Stimulated activated CD8-positive, alpha-beta memory T cell treated with anti-CD3 and anti-CD28 coated beads, Interleukin-2, amount 100 ng/mL, for 48 hours (primary cell): ENCODE data around the gene ASRGL1.

Experiments used
- DNase-seq, 2 donors: peaks; one replicate each; pipeline ENCODE4 v3.0.0-alpha.2; 2020; ENCODE audit warnings: low read depth in 2 of 2

Gene ASRGL1

GRCh38 chr11:62416596-62416995 is 79.3 kb downstream of the ASRGL1 start:
- no peak for DNase-seq

- DNase-seq: no peak
Observed at GRCh38 chr11:62418136-62418535, 80.9 kb downstream of the ASRGL1 start.

GRCh38 chr11:62418733-62419132 is 81.5 kb downstream of the ASRGL1 start, which contains the start of gene SCGB1A1:
Gene SCGB1A1, plus strand, starts transcription at chr11:62419033. Its CDS starts 63 bp downstream, at chr11:62419096.
- DNase-seq: no peak

GRCh38 chr11:62419314-62419929 is 82.2 kb downstream of the ASRGL1 start:
- no peak for DNase-seq

- DNase-seq: no peak
Observed at GRCh38 chr11:62419943-62420342, 82.7 kb downstream of the ASRGL1 start.

GRCh38 chr11:62420882-62421281 is 83.6 kb downstream of the ASRGL1 start:
- no peak for DNase-seq

- no peak for DNase-seq
Observed at GRCh38 chr11:62421996-62422395, 84.7 kb downstream of the ASRGL1 start.

- DNase-seq: no peak
Observed at GRCh38 chr11:62423012-62423411, 85.8 kb downstream of the ASRGL1 start.

GRCh38 chr11:62427630-62428233 is 90.5 kb downstream of the ASRGL1 start:
- no peak for DNase-seq

- DNase-seq: no peak
Observed at GRCh38 chr11:62428871-62429560, 91.8 kb downstream of the ASRGL1 start.

GRCh38 chr11:62430425-62430824 is 93.2 kb downstream of the ASRGL1 start:
- no peak for DNase-seq

- DNase-seq: no peak
Observed at GRCh38 chr11:62431171-62431901, 94.1 kb downstream of the ASRGL1 start.

GRCh38 chr11:62432695-62433094 is 95.4 kb downstream of the ASRGL1 start:
- DNase-seq: no peak

GRCh38 chr11:62433141-62433903 is 96.1 kb downstream of the ASRGL1 start:
- DNase-seq: no peak

GRCh38 chr11:62433904-62434276 is 96.6 kb downstream of the ASRGL1 start:
- DNase-seq: no peak

GRCh38 chr11:62435846-62436660 is 98.8 kb downstream of the ASRGL1 start:
- DNase-seq: no peak

GRCh38 chr11:62437616-62438015 is 100.4 kb downstream of the ASRGL1 start:
- DNase-seq: no peak

GRCh38 chr11:62438641-62439040 is 101.4 kb downstream of the ASRGL1 start:
- no peak for DNase-seq

GRCh38 chr11:62439785-62440602 is 102.7 kb downstream of the ASRGL1 start:
- DNase-seq: no peak
